Mammary epithelial cell (primary cell): ENCODE measurements around the gene IGLON5.

Experiments used
- EZH2 ChIP-seq: IDR thresholded peaks from 2 replicates; pipeline ENCODE4 v1.6.1; 2012; ENCODE audit warnings: low read length, inconsistent platforms, borderline replicate concordance
- TF ChIP-seq, protein P1 (sequence below), 2 donors: IDR thresholded peaks in 1 of 2; conservative IDR thresholded peaks in 1 of 2; 2 replicates each; pipeline ENCODE4 v1.5.1; 2011 to 2012; ENCODE audit warnings: inconsistent platforms in 2 of 2, low read length in 2 of 2, mild to moderate bottlenecking in 2 of 2, control low read depth in 1 of 2, low read depth in 1 of 2; ENCODE audit not compliant: insufficient read depth in 1 of 2; ENCODE audit errors: extremely low read depth in 1 of 2

DNA sequence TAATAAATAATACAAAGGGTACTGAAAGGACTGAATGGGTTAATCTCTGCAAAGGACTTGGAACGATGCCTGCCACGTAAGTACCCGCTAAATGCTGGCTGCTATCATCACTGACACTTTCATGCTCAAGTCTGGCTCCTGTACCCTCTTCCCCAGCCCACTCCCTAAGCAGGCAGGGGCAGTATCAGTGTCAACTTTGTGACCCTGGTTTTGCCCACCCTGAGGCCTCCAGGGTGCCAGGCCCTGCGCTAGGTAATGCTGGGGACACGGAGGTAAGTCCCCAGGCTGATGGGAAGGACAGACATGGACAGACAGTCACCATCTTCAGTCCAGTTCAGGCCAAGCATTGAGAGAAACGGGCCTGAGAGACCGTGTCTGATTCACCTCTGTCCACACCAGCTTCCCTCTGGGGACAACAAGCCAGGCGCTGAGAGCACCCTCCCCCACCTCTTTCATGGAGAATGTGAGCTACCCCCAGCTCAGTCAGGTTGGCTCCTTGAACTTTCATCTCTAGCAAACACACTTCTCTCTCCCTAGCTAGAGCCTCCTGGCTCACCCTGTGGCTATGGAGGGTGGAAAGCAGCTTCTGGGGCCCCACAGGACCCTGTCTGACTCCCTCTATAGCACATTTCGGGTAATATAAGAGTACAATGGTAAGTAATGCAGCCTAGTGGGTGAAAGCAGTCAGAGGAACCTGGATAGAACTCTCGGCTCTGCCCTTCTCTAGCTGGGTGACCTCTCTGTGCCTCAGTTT lies 53.9 kb downstream of the IGLON5 start:
- TF ChIP-seq, protein P1, sequence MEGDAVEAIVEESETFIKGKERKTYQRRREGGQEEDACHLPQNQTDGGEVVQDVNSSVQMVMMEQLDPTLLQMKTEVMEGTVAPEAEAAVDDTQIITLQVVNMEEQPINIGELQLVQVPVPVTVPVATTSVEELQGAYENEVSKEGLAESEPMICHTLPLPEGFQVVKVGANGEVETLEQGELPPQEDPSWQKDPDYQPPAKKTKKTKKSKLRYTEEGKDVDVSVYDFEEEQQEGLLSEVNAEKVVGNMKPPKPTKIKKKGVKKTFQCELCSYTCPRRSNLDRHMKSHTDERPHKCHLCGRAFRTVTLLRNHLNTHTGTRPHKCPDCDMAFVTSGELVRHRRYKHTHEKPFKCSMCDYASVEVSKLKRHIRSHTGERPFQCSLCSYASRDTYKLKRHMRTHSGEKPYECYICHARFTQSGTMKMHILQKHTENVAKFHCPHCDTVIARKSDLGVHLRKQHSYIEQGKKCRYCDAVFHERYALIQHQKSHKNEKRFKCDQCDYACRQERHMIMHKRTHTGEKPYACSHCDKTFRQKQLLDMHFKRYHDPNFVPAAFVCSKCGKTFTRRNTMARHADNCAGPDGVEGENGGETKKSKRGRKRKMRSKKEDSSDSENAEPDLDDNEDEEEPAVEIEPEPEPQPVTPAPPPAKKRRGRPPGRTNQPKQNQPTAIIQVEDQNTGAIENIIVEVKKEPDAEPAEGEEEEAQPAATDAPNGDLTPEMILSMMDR (conservative IDR thresholded peaks at IDR 0.05 in 1 of 2, IDR thresholded peaks at IDR 0.05 in 1 of 2; ENCODE audit: extremely low read depth in 1 of 2, insufficient read depth in 1 of 2, low read depth in 1 of 2, low read length in 2 of 2): no peak
- no peak for TF ChIP-seq EZH2
